ENCODE measurements around the gene GPR12.

- TF ChIP-seq CTCF (IDR thresholded peaks at IDR 0.05): no peak
- no peak for TF ChIP-seq POLR2AphosphoS5 (IDR thresholded peaks at IDR 0.05)
- no peak for TF ChIP-seq POLR2A (IDR thresholded peaks at IDR 0.05)
These were observed 10.7 kb downstream of the GPR12 start for GRCh38 chr13:26749905-26750304.
